ES-I3 (cell line): ENCODE data around the gene RANBP3.

ENCODE experiments used
- H3K36me3 ChIP-seq: 2 replicates; pipeline ENCODE4 v1.6.1; 2013; ENCODE audit warnings: mild to moderate bottlenecking, low read length, control low read depth, moderate library complexity; ENCODE audit not compliant: insufficient read depth
- H3K4me1 ChIP-seq: 2 replicates; pipeline ENCODE4 v1.6.1; 2013; ENCODE audit warnings: mild to moderate bottlenecking, control low read depth, low read length; ENCODE audit not compliant: insufficient read depth
- H3K9ac ChIP-seq: 2 replicates; pipeline ENCODE4 v1.6.1; 2013; ENCODE audit warnings: low read depth, mild to moderate bottlenecking, low read length, moderate library complexity
- H3K9me3 ChIP-seq: 2 replicates; pipeline ENCODE4 v1.6.1; 2013; ENCODE audit warnings: mild to moderate bottlenecking, low read length, moderate library complexity; ENCODE audit not compliant: control insufficient read depth, insufficient read depth

The RANBP3 gene

DNA sequence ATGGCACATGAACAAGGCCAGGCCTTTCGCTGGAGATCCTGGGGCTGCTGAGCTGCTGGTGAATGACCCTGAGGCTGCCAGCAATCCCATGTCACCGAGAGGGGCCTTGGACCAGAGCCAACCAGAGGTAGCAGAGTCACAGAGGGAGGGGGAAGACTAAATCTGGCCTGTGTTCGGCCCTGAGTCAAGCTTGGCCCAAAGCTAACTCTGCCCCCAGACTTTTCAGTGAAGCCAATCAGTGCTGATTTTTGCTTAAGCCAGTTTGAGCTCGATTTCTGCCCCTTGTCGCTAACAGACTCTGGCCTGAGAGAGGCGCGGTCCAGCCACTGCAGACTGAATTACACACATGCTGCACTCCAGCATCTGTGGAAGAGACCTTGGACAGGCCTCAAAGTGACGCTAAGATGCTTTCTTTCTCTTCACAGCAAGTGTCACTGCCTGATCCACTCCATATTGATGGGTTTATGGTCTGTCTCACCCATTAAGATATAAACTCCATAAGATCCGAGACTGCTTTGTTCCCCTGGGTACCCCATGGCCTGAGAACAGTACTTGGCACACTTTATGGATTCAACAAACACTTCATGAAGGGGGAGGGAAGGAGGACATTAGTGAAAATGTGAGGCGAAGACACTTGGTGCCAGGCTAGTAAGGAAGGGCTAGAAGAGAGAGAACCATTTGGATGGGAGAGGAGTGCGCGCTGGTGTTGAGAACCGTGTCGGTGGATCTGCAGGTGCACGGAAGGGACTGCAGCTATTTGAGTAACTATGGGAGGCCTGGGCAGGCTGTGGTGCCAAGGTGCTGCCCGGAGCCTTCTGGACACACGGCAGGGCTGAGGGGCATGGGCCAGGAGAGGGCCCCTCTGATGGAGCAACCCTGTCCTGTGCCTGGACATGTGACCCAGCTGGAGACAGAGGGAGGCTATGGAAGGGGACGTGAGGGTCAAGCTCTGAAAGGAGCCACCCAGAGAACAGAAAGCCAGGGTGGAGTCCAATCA, 17.6 kb downstream of the RANBP3 start:
- no peaks in the 10 kb centered on the region for H3K36me3 ChIP-seq
- peaks cover 33% of the 10 kb centered on the region for H3K4me1 ChIP-seq
- H3K9me3 ChIP-seq: no peaks in the 10 kb centered on the region
- H3K9ac ChIP-seq: no peak overlapping the region

DNA sequence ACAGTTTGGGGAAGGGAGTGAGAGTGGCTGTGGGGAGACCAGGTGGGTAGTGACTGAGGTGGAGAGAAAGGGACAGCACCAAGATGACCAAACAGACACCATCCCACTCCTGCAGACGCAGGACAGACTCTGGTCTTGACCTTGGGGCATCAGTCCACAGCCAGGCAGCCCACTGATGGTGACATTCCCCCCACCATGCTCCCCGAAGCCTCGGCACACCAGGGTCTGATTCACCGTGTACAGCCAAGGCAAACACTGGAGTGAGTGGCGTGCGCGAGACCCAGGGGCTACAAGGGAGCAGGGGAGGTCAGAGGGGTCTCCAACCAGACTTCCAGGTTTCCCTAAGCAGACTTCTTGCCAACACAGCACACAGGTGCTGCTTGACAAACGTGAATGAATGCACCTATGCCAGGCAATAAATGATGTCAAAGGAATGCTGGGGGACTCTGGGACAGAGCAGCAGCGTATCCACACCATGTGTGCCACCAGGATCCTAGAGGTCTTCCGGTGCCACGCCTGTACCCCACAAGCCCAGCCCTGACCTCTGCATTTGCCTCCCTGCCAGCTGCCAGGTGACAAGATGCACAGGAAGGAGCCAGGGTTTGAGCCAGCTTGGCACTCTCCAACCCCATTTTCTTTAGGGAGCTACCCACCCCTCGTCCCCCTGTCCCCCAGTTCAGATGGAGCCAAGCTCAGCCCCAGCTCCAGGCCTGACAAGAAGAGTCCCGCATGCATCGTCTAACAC, 18.5 kb downstream of the RANBP3 start:
- Histone ChIP-seq H3K9ac (no peak overlapping the region), H3K9me3 (no peaks in the 10 kb centered on the region), H3K4me1 (peaks cover 40% of the 10 kb centered on the region), H3K36me3 (no peaks in the 10 kb centered on the region)

DNA sequence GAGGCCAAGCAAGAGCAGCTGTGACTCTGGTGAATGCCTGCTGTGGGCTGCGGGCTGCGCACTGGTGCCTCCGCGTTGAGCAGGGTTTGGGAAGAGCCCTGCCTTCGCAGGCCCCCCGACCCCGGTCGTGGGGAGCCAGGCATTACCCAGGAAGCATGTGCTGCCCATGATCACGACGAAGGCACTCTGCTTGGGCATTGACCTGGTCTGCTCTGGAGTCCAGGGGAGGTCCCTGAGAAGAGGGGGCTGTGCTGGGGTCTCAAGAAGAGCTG, 19.2 kb downstream of the RANBP3 start:
- peaks cover 46% of the 10 kb centered on the region for H3K4me1 ChIP-seq
- H3K9ac ChIP-seq: no peak overlapping the region
- no peaks in the 10 kb centered on the region for H3K9me3 ChIP-seq
- H3K36me3 ChIP-seq: no peaks in the 10 kb centered on the region

DNA sequence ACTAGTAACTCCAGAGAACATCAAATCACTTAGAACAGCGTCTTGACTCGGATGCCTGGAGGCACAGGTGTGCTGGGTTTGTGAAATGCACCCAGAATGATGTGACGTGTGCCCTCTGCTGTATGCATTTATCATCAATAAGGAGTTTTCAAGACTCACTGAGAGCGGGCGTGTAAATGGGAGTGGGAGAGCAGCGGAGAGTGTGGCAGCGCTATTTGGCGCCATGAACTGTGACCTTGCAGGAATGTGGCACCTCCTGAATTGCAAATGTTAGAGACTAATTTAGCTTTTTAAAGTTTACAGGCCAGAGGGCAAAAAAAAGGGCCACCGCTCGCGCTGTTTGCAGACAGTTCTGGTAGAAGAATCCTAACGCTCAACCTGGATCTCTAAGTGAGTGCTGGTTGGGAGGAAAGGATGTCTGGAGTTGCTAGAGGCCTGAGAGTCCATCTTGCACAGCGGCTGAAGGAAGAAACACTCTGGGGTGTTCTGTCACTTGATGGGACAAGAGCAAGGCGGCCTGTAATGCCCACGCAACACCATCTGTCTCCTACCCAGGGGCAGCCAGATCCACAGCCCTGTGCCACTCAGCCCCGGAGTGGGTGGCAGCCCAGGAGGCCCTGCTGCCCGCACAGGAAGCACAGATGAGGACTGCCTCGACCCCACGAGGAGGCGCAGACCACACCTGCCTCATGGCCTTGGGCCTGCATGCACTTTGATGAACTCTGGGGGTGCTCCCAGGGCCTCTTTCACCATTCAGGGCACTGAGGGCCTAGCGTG, 19.7 kb downstream of the RANBP3 start:
- Histone ChIP-seq H3K36me3 (no peaks in the 10 kb centered on the region), H3K9ac (no peak overlapping the region), H3K4me1 (peaks cover 52% of the 10 kb centered on the region), H3K9me3 (no peaks in the 10 kb centered on the region)

DNA sequence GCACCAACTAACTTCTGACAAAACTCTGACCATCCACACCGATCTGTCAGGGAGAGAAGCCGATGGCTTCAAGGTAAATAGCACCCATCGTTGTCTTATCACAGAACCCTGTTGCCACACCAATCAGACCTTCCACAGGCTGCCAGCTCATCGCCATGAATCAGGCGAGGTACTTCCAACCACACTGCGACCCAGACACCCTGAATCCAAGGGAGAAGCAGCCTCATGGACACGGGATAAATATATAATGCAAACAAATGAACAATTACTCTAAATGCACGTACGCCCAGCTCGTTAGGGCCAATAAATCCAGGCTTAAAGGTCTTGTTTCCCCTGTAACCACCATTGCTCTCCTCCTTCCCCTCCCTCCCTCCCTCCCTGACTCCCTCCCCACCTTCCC, 20.8 kb downstream of the RANBP3 start:
- Histone ChIP-seq H3K9me3 (no peaks in the 10 kb centered on the region), H3K36me3 (no peaks in the 10 kb centered on the region), H3K4me1 (peaks cover 57% of the 10 kb centered on the region), H3K9ac (no peak overlapping the region)

DNA sequence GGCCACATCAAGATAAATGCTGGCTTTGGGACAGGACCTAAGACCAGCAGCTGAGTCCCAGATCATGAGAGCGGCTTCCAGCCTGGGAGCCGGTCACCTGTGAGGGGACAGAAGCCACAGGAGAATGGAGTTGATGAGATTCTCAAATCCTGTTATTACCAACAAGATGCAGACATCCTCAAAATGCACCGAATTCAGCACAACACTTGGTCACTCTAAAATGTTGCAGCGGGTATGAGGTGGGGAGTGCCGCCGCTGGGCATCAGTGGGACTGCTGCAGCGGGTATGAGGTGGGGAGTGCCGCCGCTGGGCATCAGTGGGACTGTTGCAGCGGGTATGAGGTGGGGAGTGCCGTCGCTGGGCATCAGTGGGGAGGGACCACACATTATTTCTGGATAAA, 21.2 kb downstream of the RANBP3 start:
- Histone ChIP-seq H3K9ac (no peak overlapping the region), H3K36me3 (no peaks in the 10 kb centered on the region), H3K4me1 (peaks cover 57% of the 10 kb centered on the region), H3K9me3 (no peaks in the 10 kb centered on the region)

DNA sequence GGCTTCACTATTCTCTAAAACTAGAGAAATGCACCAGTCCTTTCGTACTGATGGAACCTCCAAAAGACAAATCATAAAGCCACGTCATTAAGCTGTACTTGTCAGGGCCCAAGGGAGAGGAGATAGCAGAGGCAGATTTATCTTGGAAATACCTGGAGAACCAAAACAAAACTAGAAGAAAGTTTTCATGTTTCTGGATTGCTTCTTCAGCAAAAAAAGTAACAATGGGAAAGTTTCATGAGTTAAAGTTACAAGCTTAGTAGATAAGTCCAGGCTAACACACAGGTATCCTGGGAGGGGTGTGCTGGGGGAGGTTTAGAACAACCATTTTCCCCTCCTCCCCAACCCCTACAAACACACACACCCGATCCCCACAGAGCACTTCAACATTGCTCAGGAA, 21.6 kb downstream of the RANBP3 start:
- Histone ChIP-seq H3K9me3 (no peaks in the 10 kb centered on the region), H3K36me3 (no peaks in the 10 kb centered on the region), H3K9ac (no peak overlapping the region), H3K4me1 (peaks cover 59% of the 10 kb centered on the region)

DNA sequence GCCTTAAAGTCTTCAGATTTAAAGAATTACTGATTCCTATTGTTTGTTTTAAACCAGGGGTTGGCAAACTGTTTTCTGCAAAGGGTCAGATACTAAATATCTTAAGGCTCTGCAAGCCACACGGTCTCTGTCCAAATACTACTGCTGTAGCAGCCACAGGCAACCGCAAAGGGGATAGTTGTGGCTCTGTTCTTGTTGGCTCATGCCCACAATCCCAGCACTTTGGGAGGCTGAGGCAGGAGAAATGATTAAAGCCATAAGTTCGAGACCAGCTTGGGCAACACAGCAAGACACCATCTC, 22.4 kb downstream of the RANBP3 start:
- peaks cover 66% of the 10 kb centered on the region for H3K4me1 ChIP-seq
- H3K9ac ChIP-seq: no peak overlapping the region
- no peaks in the 10 kb centered on the region for H3K9me3 ChIP-seq
- H3K36me3 ChIP-seq: peaks cover 1% of the 10 kb centered on the region; the same call in 1 of the 2 replicates

DNA sequence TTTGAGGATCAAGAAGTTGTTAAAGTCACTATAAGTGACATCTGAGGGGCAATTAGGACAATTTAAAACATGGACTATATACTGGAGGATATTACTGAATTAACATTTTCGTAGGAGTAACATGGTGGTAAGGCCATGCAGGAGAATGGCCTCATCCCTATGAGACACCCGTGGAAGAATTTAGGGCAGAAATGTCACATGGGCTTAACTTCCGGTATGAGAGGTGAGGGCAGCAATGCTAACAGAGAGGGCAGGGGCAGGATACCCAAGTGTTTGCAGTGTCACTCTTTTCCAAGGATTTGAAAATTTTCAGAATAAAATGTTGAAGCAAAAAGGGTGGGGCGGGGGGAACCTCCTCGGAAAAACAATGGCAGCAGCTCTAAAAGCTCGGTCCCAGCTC, 23.6 kb downstream of the RANBP3 start:
- Histone ChIP-seq H3K9me3 (no peaks in the 10 kb centered on the region), H3K36me3 (peaks cover 4% of the 10 kb centered on the region; the same call in 1 of the 2 replicates), H3K9ac (no peak overlapping the region), H3K4me1 (peaks cover 75% of the 10 kb centered on the region)

DNA sequence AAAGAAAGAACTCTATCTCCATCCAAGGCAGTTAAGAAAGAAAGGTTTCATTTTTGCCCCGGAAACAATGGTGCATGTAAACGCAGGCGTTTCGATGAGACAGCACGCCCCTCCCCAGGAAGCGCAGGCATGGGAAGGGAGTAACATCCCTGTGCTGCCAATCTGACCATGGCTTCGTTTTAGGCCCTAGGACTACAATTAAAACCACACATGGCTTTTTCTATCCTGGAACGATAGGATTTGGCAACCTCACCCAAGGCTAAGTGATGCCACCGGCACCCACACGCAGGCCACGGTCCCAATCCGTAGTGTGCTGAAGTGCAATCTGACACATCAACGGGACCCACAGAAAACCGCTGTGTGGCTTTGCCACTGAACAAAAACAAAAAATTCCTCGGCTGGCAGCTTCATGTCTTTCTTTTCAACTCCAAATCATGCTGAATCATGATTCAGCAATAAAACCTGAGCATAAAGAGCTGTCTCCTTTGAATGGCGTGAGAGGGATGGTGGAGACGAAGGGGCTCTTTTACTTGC, 24.2 kb downstream of the RANBP3 start:
- Histone ChIP-seq H3K9me3 (no peaks in the 10 kb centered on the region), H3K36me3 (peaks cover 4% of the 10 kb centered on the region; the same call in 1 of the 2 replicates), H3K9ac (no peak overlapping the region), H3K4me1 (peaks cover 78% of the 10 kb centered on the region)

DNA sequence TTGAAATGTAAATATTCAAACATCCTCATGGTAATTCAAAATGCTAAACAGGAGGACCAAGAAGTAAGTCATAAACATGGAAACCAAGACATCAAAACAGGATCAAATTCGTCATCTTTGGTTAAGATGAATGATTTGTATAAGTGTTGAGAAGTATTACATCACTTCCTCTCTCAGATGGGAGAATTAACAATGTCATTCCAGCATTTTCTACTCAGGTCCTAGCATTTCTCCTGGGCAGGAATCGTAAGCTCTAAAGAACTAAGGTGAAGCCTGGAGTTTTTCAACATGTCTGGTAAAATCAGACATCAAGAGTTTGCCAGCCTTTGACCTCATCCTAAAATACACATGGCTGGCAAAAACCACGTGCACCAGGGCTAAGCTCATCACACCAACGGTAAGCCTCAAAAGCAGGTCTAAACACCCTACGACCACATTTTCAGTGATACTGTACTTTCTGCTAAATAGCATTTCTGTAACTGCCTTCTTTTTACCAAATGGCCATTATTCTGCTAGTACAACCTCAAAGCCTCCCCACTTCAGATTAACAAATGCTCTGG, 24.8 kb downstream of the RANBP3 start:
- H3K4me1 ChIP-seq: peaks cover 71% of the 10 kb centered on the region
- H3K9ac ChIP-seq: no peak overlapping the region
- H3K36me3 ChIP-seq: peaks cover 4% of the 10 kb centered on the region; the same call in 1 of the 2 replicates
- no peaks in the 10 kb centered on the region for H3K9me3 ChIP-seq

DNA sequence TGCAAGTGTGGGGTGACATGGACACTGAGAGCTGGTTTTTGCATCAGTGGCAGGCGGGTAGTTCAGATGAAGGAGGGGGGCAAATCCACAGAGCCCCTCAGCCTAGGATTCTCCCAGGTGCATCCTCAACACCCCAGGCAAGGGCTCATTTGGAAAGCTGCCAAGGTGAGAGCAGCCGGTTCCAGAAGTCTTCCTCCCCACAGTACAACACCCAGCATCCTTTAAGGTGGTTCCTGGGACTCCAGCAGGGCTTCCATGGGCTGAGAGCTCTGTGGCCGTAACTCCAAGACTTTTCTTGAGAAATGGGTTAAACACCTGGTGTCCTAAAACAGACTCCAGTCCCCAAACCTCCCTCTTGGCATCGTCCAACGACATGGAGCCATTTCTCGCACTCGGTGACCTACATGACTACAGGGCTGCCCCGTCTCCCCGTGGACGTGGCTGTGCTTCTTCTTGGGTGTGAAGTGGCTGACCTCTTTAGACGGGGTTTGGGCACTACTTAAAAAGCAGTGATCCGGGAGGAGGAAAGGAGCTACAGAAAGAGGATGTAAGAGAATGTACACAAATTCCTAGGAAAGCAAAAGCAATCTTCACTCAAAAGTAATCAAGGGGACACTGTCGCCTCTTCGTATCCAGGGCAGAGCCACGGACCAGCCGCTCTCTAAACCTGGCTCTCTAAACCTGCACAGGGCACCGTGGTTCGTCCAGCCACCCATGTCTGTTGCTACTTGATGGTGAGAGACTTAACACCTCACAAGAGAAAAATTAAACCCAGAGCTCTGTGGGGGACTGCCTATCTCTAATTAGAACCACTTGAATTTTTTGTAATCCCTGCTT, 25.5 kb downstream of the RANBP3 start:
- H3K9me3 ChIP-seq: no peaks in the 10 kb centered on the region
- peaks cover 4% of the 10 kb centered on the region; the same call in 1 of the 2 replicates for H3K36me3 ChIP-seq
- peaks cover 66% of the 10 kb centered on the region for H3K4me1 ChIP-seq
- H3K9ac ChIP-seq: no peak overlapping the region

DNA sequence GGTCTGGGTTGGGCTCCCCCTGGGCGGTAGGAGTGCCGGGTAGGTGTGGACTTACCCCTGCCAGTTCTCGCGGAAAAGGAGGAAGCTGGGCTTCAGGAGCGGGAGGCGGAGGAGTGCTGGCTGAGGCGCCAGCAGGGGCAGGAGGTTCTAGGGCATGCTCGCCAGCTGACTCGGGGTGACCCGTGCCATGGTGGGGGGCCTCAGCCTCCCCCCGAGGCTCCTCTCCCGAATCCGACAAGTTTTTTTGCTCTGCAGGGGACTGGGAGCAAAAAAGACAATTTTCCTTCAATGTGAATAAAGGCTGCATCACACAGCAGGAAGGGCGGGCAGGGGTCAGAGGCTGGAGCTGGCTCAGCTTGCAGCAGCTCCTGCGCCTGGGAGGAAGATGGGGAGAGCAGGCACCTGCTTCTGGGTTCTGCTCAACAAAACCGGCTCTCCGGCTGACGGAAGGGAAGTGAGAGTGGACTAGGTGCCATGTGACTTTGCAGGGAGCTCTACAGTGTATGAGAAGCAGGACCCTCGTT, 26.5 kb downstream of the RANBP3 start:
- no peak overlapping the region for H3K9ac ChIP-seq
- peaks cover 62% of the 10 kb centered on the region for H3K4me1 ChIP-seq
- no peaks in the 10 kb centered on the region for H3K9me3 ChIP-seq
- H3K36me3 ChIP-seq: peaks cover 4% of the 10 kb centered on the region; the same call in 1 of the 2 replicates
